Subcutaneous adipose tissue (tissue), 4 donors: ENCODE data around the gene LNP1. TPM values are rescaled to one million over a fixed set of nuclear protein-coding genes. Genes with fewer than 3 reads are reported as not detected.

ENCODE experiments used
- CTCF ChIP-seq: fragments of 450-650 bp; IDR thresholded peaks from one replicate; pipeline ENCODE4 v1.5.1; 2016; ENCODE audit warnings: low read depth, mild to moderate bottlenecking, control low read depth, antibody characterized with exemption, moderate library complexity
- total RNA-seq, 4 donors: library from RNA; depleted of rRNA; stranded (reverse); fragments of >200 nt; gene quantifications; one replicate each; pipeline ENCODE4 v1.1.0, GENCODE V29; 2016

Gene LNP1
- total RNA-seq, 4 donors from 2014 or later, result 1.4 to 4.3 (median 2.4) TPM

DNA sequence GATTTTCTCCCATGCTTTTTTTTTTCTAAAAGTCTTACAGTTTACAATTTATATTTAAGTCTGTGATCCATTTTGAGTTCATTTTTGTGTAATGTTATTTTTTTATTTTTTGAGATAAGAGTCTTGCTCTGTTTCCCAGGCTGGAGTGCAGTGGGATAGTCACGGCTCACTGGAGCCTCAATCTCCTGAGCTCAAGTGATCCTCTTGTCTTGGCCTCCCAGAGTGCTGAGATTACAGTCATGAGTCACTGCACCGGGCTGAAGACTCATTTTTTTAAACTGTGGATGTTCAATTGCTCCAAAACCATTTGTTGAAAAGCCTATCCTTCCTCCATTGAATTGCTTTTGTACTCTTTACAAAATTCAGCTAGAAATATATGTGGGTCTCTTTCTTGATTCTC, 19.5 kb downstream of the LNP1 start:
- TF ChIP-seq CTCF, result no peak

- TF ChIP-seq CTCF, result no peak
Observed at GRCh38 chr3:100423611-100424010, 22.3 kb downstream of the LNP1 start.

GRCh38 chr3:100424261-100424660, 22.9 kb downstream of the LNP1 start:
- no peak for TF ChIP-seq CTCF

DNA sequence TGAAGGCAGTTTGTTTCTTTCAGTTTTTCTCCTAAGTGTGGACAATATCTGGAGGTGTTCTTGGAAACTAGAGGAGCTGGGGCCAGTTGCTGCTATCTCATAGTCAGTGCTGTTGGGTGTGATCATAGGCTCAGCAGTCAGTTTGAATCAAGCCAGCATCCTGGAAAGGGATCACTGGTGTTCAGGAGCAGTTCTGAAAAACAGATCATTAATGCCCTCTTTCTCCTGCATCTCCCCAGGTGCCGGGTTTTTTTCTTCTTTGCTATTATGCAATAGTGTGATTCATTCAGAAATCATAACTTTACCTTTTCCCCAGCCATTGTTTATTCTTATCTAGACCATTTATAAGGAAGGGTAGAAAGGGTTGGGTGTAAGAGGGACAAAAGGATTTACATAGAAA, 24.0 kb downstream of the LNP1 start:
- no peak for TF ChIP-seq CTCF

GRCh38 chr3:100426067-100426682, 24.8 kb downstream of the LNP1 start:
- TF ChIP-seq CTCF, result no peak

- no peak for TF ChIP-seq CTCF
Observed at GRCh38 chr3:100427699-100428098, 26.4 kb downstream of the LNP1 start.

DNA sequence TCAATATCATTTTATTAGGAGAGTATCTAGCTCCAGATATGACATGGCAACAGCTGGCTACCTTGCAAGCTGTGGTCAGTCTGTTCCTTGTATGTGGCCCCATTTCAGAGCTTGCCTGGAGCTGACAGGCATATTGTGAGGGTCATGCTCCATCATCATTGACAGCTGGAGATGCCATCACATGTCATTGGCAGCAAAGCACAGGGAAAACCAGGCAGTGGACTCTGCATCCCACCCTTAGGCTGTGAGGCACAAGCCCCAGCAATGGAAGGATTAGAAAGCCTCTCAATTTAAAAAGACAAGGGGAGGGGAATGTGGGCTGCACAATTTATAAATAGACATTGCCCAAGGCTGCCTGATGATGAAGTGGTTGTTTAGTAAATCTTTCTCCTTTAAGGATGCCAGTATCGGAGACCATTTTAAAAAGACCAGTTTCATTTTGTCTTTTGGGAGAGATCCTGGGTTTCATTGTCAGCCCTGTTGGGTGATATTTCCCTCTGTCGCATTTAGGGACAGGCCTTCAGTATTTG, 27.9 kb downstream of the LNP1 start:
- no peak for TF ChIP-seq CTCF
